GM21825 (cell line): ENCODE measurements around the gene DHRSX.
"Not testable (repeated sequence)": the region's sequence is repeated elsewhere in the genome, so short reads cannot be mapped to it uniquely, and the experiment has no call there.

Experiments used
- ATAC-seq: cut with Tn5 transposase; IDR thresholded peaks from one replicate; pipeline ENCODE4 v1.9.1; 2021; ENCODE audit warnings: mild to moderate bottlenecking, moderate library complexity; ENCODE audit not compliant: unreplicated experiment

Gene DHRSX

DNA sequence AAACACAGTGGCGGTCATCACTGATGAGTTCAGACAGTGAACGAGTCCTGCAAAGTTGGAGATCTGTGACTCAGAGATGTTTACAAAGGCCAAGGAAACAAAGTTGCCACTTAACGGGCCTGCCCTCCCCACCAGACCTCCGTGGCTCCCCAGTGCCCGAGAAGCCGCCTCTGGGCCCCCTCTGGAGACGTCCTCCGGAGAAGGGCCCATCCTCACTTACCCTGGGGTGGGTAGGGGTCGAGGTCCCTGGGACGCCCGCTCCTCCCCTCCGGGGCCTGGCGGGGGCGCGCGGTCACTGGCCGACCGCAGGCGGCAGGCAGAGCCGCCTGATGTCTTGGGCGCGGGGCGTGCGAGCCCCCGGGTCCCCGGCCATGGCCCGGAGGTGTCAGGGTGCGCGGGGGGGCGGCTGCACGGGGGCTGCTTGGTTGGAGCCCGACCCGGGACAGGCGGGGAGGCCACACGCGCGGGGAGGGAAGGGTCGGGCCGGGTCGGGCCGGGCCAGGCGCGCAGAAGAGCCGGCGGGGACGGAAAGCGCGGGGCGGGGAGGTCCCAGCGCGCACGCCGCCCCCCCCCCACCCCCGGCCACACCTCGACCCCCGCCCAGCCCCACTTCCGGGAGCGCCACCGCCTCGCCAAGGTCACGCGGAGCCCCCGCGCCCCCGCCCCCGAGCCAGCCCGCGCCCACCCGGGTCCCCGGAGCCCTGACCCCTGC lies 529 bp downstream of the DHRSX start:
- ATAC-seq = peak; percentile 45

DNA sequence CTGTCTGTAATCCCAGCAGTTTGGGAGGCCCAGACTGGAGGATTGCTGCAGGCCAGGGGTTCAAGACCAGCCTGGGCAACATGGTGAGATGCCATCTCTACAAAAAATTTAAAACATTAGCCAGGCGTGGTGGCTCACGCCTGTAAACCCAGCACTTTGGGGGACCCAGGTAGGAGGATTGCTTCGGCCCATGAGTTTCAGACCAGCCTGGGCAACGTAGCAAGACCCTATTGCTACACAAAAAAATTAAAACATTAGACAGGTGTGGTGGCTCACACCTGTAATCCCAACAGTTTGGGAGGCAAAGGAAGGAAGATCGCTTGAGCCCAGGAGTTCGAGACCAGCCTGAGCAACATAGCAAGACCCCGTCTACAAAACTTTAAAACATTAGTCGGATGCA lies 1.3 kb downstream of the DHRSX start:
- ATAC-seq = no peak

DNA sequence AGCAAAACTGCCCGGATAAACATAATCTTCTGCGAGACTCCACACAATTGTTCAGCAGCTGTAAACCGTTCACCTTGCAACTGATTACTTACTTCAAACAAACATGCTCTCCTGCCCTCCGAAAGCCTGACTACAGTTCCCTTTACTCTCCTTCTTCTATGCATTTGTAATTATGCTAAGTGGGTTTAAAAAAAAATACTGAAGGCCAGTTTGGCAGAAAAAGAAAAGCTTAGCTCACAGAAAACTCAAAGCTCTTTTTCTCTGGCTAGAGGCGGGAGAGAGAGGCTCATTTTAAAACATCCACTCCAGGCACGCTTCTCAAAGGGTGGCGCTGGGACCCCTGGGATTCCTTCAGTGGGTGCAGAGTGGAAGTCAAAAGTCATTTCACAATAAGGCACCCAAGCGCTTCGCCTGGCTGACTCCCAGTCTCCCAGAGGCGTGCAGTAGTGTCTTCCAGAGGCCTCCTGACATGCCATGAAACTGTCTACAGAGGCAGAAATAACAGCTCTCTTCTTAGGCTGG lies 1.9 kb downstream of the DHRSX start:
- ATAC-seq = no peak

DNA sequence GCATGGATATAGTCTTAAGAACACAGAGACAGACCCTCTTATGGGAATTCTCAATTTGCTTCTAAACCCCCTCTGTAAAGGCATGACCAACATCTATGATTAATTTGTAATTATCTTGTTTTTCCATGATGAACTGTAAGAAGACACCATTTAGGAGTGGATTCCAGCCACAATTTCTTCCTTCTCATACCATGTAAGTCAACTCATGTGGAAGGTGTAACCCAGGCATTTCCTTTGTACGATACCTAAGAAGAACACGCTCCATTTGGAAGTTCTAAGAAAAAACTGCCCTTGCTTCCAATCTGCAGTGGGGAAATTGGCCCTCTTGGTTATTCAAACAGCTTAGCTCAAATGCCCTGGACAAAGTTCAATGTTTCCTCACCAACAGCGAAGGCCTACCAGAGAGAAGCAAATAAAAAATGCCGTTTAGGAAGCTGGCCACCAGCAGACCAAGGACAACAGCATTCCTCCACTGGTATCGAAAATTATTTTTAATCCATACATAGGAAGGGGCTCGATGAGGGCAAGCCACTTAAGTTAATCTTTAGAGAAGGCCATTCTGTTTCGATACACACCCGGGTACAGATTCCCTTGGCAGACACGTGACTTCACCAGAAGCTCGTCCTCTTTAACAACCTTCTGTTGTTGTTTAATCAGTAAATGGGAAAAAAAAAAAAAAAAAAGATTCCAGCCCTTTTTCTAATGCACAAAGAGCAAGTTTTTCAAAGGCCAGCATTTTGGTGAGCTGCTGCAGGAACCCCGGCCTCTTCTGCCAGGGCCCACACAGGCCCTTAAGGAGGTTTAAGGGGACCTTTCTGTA lies 2.6 kb downstream of the DHRSX start:
- ATAC-seq = no peak

DNA sequence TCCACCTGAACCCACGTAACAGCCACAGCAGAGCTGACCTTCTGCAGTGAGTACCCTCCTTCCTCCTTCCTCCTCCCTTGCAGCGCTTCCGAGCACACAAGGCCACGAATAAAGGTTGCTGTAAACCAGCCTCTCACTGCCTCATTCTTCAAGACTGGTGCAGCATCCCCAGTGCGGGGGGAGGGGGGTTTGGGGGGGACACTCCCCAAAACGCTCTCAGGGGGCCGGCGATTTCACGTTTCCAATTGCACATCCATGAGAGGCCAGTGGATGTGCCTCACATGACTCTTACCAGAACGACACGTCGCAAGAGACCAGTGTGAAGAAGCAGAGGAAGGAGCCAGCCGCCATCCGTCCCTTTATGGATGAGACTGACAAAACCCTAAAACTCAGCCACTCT lies 5.2 kb downstream of the DHRSX start:
- ATAC-seq = no peak

DNA sequence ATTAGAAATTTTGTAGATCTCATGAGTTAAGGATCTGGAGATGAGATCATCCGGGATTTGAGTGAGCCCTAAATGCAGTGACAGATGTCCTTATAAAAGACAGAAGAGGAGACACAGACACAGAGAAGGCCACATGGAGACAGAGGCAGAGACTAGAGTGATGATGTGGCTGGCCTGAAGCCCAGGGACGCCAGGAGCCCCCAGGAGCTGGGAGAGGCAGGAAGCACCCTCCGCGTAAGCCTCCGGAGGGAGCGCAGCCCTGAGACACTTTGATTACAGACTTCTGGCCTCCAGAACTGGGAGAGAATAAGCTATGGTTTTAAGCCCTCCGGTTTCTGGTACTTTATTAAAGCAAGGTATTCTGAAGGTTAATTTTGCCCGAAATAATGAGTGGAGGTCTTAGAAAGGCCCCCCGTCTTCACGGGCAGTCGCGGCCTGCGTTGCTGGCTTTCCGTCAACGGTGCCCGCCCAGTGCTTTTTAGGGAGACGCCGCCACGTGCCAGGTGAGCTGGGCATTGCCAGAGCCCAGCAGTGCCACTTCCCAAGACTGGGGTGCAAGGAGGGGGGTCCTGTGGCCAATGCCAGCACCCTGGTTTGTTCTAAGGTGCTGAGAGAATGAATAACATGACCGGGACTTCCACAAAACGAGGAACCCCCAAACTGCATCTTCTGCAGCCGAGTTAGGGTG lies 8.1 kb downstream of the DHRSX start:
- ATAC-seq = no peak

DNA sequence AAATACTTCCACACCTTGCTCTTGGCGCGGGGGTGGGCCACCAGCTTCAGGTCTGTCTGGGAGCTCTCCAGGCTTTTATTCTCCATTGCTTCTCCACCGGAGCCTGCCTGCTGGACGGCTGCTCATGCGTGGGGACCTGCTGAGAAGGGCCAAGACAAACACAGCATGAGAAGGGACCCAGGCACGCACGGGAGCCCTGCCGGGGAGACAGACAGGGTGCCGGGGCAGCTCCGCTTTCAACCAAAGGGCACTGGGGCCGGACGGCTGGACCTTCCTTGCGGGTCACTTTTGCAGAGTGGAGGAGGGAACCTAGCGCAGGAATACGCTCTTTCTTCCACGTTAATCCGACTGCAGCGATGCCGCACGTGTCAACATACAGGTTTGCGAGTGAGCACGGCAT lies 10.1 kb downstream of the DHRSX start:
- ATAC-seq = no peak

DNA sequence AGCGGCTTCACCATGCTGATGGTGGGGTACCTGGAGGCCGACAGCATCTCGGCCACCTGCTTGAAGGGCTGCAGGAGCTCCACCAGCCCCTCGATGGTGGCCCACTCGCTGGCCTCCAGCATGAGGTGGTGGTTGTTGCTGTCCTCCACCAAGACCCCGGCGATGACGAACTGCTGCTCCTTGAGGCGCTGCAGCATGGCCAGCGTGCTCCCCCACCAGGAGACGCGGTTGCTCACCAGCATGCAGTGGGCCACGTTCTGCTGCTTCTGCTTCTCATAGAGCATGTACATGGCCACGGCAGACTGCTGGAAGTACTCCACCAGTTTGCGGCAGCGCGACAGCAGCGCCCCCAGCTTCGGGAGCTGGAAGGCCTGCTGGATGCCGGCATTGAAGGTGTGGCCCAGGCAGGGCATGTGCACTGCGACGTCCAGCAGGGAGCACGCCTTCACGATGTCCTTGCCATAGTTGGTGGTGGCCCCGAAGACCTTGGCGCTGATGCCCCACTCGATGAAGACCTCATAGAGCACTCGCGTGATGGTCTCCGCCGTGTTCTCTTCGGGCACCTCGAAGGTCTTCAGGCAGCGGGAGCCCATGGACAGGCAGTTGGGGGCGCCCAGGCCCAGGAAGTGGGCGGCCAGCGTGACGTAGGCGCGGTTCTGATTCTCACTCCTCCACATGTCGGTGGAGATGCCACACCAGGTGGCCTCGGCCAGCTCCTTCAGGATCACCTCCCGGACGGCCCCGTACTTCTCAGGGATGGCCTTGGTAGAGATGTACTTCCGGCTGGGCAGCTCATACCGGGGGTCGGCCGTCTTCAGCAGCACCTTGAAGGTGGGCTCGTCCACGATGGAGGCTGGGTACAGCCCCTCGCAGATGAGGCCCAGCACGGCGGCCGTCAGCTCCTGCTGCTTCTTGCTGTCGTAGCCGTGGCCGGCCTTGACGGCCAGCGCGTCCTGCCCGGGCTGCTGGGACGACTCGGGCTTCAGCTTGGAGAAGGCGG lies 11.0 kb downstream of the DHRSX start:
- ATAC-seq = no peak

DNA sequence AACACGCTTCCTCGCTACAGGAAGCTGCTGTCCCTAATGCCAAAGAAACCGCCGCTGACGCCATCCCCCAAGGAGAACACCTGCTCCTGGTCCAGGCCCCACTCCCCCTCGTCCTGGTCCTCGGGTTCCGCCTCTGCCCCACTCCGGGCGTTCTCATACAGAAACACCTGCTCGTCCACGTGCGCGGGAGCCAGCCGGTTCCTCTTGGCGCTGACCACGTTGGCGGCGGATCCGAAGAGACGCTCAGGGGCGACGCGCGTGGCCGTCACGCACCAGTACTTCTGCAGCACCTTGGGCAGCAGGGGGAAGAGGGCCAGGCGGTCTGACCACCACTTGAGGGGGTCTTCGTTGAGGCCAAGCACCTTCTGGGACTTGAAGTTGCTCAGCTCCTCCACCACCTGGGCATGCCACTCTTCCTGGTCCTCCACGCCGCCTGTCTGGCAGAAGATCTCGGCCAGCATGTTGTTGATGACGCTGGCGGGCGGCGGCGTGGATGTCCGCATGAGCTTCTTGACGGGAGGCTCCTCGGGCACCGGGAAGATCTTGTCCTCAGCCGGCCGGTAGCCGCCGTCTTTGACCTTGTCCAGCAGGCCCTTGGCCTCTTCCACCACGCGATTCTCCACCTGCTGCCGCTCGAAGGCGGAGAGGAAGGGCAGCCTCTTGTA lies 12.0 kb downstream of the DHRSX start:
- ATAC-seq = no peak

DNA sequence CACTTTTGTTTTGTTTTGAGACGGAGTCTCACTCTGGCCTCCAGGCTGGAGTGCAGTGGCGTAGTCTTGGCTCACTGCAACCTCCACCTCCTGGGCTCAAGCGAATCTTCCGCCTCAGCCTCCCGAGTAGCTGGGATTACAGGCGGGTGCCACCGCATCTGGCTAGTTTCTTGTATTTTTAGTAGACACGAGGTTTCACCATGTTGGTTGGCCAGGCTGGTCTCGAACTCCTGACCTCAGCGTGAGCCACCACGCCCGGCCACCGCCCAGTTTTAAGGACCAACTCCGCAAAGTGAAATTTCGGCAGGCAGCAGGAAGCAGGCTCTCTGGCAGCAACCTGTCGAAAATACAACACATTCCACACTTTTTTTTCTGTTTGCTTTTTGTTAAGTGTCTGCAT lies 13.4 kb downstream of the DHRSX start:
- ATAC-seq = no peak

DNA sequence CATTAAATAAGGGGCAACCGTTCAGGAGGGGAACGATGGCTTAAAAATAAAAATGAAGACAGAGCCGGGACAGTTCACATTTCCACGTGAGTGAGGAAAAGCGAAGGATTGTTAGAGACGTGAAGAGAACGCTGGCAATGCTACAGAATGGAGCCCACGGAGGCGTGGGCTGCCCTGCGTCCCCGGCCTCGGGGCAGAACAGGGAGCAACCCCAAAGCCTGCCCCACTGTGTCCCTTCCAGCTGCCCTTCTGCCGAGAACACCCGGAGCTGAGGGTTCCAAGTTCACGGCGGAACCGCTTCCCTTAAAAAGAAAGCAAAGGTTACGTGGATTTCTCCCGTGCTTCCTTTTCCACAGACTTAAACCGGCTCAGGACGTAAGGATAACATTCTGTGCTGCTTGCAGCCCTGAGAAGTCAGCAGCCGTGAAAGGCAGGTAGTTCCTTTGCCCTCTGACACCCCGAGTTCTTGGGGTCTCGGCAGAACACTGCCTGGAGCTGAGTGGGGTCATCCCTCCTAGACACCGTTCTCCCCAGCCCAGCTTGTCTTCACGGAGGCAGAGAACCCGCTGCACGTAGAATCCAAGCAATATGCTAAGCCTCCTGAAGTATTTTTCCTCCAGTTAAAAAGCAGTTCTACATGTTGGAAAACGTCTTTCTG lies 14.2 kb downstream of the DHRSX start:
- ATAC-seq = no peak

DNA sequence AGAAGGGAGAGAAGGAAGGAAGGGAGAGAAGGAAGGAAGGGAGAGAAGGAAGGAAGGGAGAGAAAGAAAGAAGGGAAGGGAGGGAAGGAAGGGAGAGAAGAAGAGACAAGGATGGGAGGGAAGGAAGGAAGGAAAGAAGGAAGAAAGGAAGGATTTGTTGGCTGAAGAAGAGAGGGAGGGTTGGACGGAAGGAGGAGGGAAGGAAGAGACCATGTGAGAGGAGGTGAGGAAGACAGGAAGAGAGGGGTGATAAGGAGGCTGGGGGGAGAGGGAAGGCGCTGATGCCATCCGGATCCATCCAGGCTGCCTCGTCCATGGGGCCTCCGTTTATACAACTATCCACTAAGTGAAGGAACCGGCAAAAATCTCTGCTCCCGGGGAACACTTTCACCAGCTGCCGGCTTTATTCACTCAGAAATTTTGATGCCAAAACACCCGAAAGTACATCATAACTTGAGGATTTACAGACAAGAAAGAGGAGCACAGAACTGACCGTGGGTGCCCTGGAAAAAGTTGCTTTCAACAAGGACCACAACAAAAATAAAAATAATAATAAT lies 14.9 kb downstream of the DHRSX start:
- ATAC-seq = no peak

DNA sequence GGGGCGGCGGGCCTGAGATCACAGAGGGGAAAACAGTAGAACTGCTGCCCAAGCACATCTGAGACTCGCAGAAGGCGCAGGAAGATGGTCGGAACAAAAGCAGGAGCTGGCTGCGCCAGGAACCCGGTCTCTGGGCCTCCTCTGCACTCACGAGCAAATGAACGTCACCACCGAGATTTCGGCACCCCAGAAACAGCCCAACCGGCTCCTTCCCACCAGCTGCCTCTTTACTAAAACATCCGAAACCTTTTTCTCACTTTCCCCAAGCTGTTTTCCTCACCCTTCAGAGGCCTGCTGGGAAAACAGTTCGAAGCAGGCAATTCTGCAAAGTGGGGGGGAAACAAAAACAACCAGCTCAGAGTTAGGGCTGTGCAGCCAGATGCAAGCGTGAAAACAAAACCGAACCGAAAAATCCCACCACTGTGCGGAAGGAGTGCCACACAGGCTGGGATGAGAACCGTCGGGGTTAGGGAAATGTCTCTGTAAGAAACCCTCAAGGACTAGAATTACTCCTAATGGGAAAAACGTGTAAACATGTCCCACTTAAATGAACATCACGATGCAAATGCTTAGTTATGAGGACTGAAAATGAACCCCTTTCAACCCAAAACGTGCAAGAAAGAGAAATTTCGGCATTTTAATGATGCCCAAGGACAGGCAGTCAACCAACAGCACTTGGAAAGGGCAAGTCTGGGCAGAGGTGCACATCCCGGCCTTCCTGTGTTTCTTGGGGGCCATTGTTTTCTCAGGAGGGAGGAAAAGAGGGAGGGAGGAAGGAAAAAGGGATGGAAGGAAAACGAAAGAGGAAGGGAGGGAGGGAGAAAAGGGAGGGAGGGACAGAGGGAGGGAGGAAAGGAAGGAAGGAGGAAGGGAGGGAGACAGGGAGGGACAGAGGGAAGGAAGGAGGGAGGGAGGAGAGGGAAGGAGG lies 15.8 kb downstream of the DHRSX start:
- ATAC-seq = no peak

DNA sequence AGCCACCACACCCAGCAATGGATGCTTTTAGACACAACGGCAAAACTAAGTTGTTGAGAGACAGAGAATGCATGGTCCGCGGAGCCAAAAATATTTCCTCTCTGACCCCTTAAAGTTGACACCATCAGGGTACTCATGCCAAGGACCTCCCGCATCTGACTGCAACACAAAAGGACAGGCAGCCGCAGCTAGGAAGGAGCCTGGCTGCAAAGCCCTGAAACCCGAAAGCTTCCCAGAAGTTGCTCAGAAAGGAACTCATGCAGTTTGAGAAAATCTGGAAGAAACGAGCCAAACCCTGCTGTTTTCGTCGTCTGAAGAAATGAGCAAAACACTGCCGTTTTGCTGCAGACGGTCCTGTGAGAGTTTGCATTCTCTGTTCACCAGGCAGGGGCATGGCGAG lies 16.5 kb downstream of the DHRSX start:
- no peak for ATAC-seq

DNA sequence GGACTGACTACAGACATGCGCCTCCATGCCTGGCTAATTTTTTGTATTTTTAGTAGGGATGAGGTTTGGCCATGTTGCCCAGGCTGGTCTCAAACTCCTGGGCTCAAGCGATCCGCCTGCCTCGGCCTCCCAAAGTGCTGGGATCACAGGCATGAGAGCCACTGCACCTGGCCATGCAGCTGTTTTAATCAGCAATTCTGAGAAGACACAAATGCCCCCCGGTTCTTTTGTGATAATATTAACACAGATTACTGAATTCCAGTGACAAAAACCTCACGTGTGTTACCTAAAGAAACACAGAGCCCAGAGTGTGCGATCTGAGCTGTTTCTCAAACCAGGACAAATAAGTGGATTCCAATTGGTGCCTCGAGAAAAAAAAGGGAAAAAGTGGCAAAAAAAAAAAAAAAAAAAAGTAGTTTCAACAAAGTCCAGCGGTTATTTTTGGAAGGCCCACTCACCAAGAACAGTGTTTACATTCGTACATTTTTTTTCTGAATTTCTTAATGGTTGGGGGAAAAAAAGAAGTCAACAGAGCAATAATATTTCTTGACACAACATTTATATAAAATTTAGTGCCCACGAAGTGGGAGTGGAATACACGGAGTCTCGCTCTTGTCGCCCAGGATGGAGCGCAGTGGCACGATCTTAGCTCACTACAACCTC lies 17.2 kb downstream of the DHRSX start:
- ATAC-seq = no peak

DNA sequence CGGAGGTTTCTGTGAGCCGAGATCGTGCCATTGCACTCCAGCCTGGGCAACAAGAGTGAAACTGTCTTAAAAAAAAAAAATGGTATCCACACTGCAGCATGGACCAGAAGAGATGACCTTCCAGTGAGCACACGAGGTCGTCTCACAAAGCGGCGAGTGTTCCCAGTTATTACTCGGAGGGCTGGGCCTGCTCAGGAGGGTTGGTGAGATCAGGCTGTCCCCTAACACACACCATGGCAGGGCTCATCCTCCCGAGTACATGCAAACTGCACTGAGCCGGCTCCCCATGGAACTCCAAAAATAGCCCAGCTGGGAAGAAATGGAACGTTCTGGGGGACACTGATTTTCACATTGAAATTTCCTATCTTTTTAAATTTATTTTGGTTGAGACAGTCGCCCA lies 19.2 kb downstream of the DHRSX start:
- ATAC-seq = not testable (repeated sequence)

DNA sequence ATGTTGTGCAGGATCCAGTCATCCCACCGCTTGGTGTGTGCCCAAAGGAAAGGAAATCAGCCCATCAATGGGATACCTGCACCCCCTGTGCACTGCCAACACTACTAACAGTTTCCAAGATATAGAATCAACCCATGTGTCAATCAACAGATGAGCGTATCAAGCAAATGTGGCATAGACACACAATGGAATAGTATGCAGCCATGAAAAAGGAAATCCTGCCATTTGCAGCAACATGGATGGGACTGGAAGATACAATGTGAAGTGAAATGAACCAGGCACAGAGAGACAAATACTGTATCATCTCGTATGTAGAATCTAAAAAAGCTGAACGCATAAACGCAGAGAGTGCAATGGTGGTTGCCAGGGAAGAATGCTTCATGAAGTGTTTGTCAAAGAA lies 20.8 kb downstream of the DHRSX start:
- ATAC-seq = not testable (repeated sequence)

DNA sequence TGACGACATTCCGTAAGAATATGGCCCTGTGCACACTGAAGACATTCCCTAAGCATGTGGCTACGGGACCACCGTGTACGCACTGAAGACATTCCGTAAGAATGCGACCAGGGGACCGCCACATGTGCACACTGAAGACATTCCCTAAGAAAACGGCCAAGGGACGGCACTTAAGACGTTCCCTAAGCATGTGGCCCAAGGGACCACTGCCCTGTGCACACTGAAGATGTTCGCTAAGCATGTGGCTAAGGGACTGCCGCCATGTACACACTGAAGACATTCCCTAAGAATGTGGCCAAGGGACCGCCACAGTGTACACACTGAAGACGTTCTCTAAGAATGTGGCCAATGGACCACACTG lies 21.4 kb downstream of the DHRSX start:
- no peak for ATAC-seq
